Fibroblast of lung (primary cell): Measurements from ENCODE around the gene SCML2. TPM values are rescaled to one million over a fixed set of nuclear protein-coding genes. Genes with fewer than 3 reads are reported as not detected.

ENCODE experiments used
- DNase-seq, 2 donors: peaks; one replicate each; pipeline versions ENCODE4 v3.0.0 to v3.0.0-alpha.2; 2010; ENCODE audit warnings: low read depth in 2 of 2
- H2AFZ ChIP-seq: 2 replicates; pipeline ENCODE4 v1.5.1; 2012; ENCODE audit warnings: low read length, control low read depth, inconsistent platforms
- H3K27ac ChIP-seq: 2 replicates; pipeline ENCODE4 v1.5.1; 2011; ENCODE audit warnings: low read length, control low read depth; ENCODE audit not compliant: insufficient read depth
- H3K27me3 ChIP-seq: 2 replicates; pipeline ENCODE4 v1.5.1; 2011; ENCODE audit warnings: mild to moderate bottlenecking, low read length; ENCODE audit not compliant: control insufficient read depth, insufficient read depth
- H3K36me3 ChIP-seq: 2 replicates; pipeline ENCODE4 v1.5.1; 2011; ENCODE audit warnings: low read length; ENCODE audit not compliant: control insufficient read depth, insufficient read depth
- H3K4me1 ChIP-seq: 2 replicates; pipeline ENCODE4 v1.5.1; 2011; ENCODE audit warnings: low read length; ENCODE audit not compliant: control insufficient read depth, insufficient read depth; ENCODE audit errors: extremely low read depth
- H3K4me2 ChIP-seq: 2 replicates; pipeline ENCODE4 v1.5.1; 2011; ENCODE audit warnings: low read length, control low read depth; ENCODE audit not compliant: insufficient read depth; ENCODE audit errors: extremely low read depth
- H3K4me3 ChIP-seq, 4 experiments: fragments of 200-600 bp in 1 of 4; sonication (generic) in 1 of 4; replicated peaks in 1 of 4; 2 replicates each; pipeline ENCODE4 v1.5.1; 2011 to 2016; ENCODE audit warnings: low read length in 4 of 4, low read depth in 3 of 4, mild to moderate bottlenecking in 3 of 4, control low read depth in 2 of 4, inconsistent platforms in 1 of 4, mixed read lengths in 1 of 4; ENCODE audit not compliant: insufficient read depth in 1 of 4; ENCODE audit errors: control extremely low read depth in 1 of 4
- H3K79me2 ChIP-seq: 2 replicates; pipeline ENCODE4 v1.5.1; 2012; ENCODE audit warnings: mild to moderate bottlenecking, low read length, inconsistent platforms; ENCODE audit not compliant: control insufficient read depth, insufficient read depth
- H3K9ac ChIP-seq: 2 replicates; pipeline ENCODE4 v1.5.1; 2011; ENCODE audit warnings: mild to moderate bottlenecking, low read length, control low read depth; ENCODE audit not compliant: insufficient read depth
- H3K9me3 ChIP-seq: 2 replicates; pipeline ENCODE4 v1.5.1; 2012; ENCODE audit warnings: low read depth, low read length; ENCODE audit not compliant: control insufficient read depth, insufficient read depth
- H4K20me1 ChIP-seq: 2 replicates; pipeline ENCODE4 v1.5.1; 2011; ENCODE audit warnings: low read length; ENCODE audit not compliant: control insufficient read depth, insufficient read depth; ENCODE audit errors: extremely low read depth
- CTCF ChIP-seq, 2 donors: IDR thresholded peaks in 1 of 2; conservative IDR thresholded peaks in 1 of 2; 1 replicate in 1 of 2; 2 replicates in 1 of 2; pipeline ENCODE4 v1.5.1; 2011 to 2012; ENCODE audit warnings: low read length in 2 of 2, control low read depth in 1 of 2, inconsistent platforms in 1 of 2, low read depth in 1 of 2, mild to moderate bottlenecking in 1 of 2
- EZH2 ChIP-seq: IDR thresholded peaks from 2 replicates; pipeline ENCODE4 v1.5.1; 2012; ENCODE audit warnings: low read length, control low read depth, mild to moderate bottlenecking; ENCODE audit errors: missing control alignments
- polyA plus RNA-seq, 2 donors: library from polyadenylated mRNA; depleted of rRNA in 1 of 2; stranded (reverse) in 1 of 2; unstranded in 1 of 2; fragments of >200 nt; gene quantifications; 2 replicates each; pipeline ENCODE4 v1.2.1, GENCODE V29; 2011 to 2012; ENCODE audit warnings: missing spikeins in 1 of 2
- total RNA-seq: library from RNA; depleted of rRNA; stranded (reverse); fragments of >200 nt; gene quantifications from 2 replicates; pipeline ENCODE4 v1.2.1, GENCODE V29; 2014

Gene SCML2
- total and polyA plus RNA-seq, 2 donors (not counting 1 experiment from before 2014, with no cell fraction given) = 1.7 to 1.8 TPM

- no peak for DNase-seq
- Histone ChIP-seq H3K9me3 (no peaks in the 10 kb centered on the region), H3K9ac (peak overlapping the region; percentile 50), H3K27ac (no peak overlapping the region), H4K20me1 (no peaks in the 10 kb centered on the region), H3K27me3 (no peaks in the 10 kb centered on the region), H3K4me1 (no peaks in the 10 kb centered on the region), H3K36me3 (no peaks in the 10 kb centered on the region), H3K4me3 (peak overlapping the region; percentile 41 to 63 (median 46)), H2AFZ (no peak overlapping the region), H3K4me2 (peak overlapping the region; percentile 66), H3K79me2 (no peaks in the 10 kb centered on the region)
- TF ChIP-seq EZH2 (no peak), CTCF (conservative IDR thresholded peaks at IDR 0.05 in 1 of 2, IDR thresholded peaks at IDR 0.05 in 1 of 2; ENCODE audit: low read depth in 1 of 2, low read length in 2 of 2) (no peak)
Measured at GRCh38 chrX:18353931-18354368, 538 bp downstream of the SCML2 start.

- H3K4me3 ChIP-seq = no peak overlapping the region
- H3K9me3 ChIP-seq = no peaks in the 10 kb centered on the region
- no peak overlapping the region for H3K4me2 ChIP-seq
- no peak for DNase-seq
- H2AFZ ChIP-seq = no peak overlapping the region
- TF ChIP-seq CTCF (conservative IDR thresholded peaks at IDR 0.05 in 1 of 2, IDR thresholded peaks at IDR 0.05 in 1 of 2; ENCODE audit: low read depth in 1 of 2, low read length in 2 of 2) (no peak), EZH2 (no peak)
- no peaks in the 10 kb centered on the region for H3K4me1 ChIP-seq
- no peaks in the 10 kb centered on the region for H4K20me1 ChIP-seq
- no peaks in the 10 kb centered on the region for H3K79me2 ChIP-seq
- no peak overlapping the region for H3K27ac ChIP-seq
- H3K27me3 ChIP-seq = no peaks in the 10 kb centered on the region
- H3K36me3 ChIP-seq = no peaks in the 10 kb centered on the region
- H3K9ac ChIP-seq = no peak overlapping the region
Measured at GRCh38 chrX:18351784-18352183, 2.7 kb downstream of the SCML2 start.

- H3K4me1 ChIP-seq = no peaks in the 10 kb centered on the region
- TF ChIP-seq EZH2 (no peak), CTCF (conservative IDR thresholded peaks at IDR 0.05 in 1 of 2, IDR thresholded peaks at IDR 0.05 in 1 of 2; ENCODE audit: low read depth in 1 of 2, low read length in 2 of 2) (no peak)
- H3K9ac ChIP-seq = no peak overlapping the region
- no peaks in the 10 kb centered on the region for H3K79me2 ChIP-seq
- H3K27me3 ChIP-seq = no peaks in the 10 kb centered on the region
- no peak overlapping the region for H3K4me3 ChIP-seq
- H3K36me3 ChIP-seq = no peaks in the 10 kb centered on the region
- no peak overlapping the region for H3K27ac ChIP-seq
- DNase-seq = peak; percentile 7 to 13
- no peaks in the 10 kb centered on the region for H3K9me3 ChIP-seq
- no peak overlapping the region for H2AFZ ChIP-seq
- no peaks in the 10 kb centered on the region for H4K20me1 ChIP-seq
- no peak overlapping the region for H3K4me2 ChIP-seq
Measured at GRCh38 chrX:18348047-18348446, 6.4 kb downstream of the SCML2 start.
